Gastrocnemius medialis (tissue), 4 donors: ENCODE results near the gene RFTN1.

ENCODE experiments used
- CTCF ChIP-seq, 5 experiments: fragments of 450-650 bp in 3 of 5; fragments of 200-600 bp in 2 of 5; sonication (generic) in 2 of 5; IDR thresholded peaks in 4 of 5; conservative IDR thresholded peaks in 1 of 5; 1 replicate in 4 of 5; 2 replicates in 1 of 5; pipeline ENCODE4 v1.5.1; 2016 to 2019; ENCODE audit warnings: antibody characterized with exemption in 5 of 5, mild to moderate bottlenecking in 3 of 5, moderate library complexity in 3 of 5
- POLR2A ChIP-seq, 2 donors: fragments of 450-650 bp; IDR thresholded peaks; one replicate each; pipeline ENCODE4 v1.6.1; 2017; ENCODE audit warnings: antibody characterized with exemption in 2 of 2, mild to moderate bottlenecking in 2 of 2, moderate library complexity in 2 of 2

DNA sequence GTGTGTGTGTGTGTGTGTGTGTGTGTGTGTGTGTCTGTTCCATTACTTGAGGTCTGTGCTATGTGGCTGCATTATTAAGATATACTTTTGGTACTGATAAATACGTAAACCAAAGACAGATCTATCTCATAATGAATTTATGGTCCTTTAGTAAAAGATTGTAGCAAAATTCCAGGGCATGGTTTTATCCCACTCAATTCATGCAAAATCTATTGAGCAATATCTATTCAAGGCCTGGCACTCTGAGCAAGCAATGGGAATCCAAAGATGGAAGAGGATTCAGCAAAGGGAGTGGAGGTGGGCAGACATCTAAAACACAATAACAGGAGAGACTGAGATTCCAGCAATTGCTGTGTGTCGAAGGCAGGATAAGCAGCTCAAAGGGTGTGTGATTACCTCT, 86.8 kb downstream of the RFTN1 start:
- TF ChIP-seq CTCF (IDR thresholded peaks at IDR 0.05 in 4 of 5, conservative IDR thresholded peaks at IDR 0.05 in 1 of 5): no peak
- TF ChIP-seq POLR2A (IDR thresholded peaks at IDR 0.05): no peak
